SK-N-DZ (cell line): ENCODE results near the gene GCGR.

Experiments
- DNase-seq: peaks from one replicate; pipeline ENCODE4 v3.0.0-alpha.2; 2015; ENCODE audit warnings: low spot score

The GCGR gene

DNA sequence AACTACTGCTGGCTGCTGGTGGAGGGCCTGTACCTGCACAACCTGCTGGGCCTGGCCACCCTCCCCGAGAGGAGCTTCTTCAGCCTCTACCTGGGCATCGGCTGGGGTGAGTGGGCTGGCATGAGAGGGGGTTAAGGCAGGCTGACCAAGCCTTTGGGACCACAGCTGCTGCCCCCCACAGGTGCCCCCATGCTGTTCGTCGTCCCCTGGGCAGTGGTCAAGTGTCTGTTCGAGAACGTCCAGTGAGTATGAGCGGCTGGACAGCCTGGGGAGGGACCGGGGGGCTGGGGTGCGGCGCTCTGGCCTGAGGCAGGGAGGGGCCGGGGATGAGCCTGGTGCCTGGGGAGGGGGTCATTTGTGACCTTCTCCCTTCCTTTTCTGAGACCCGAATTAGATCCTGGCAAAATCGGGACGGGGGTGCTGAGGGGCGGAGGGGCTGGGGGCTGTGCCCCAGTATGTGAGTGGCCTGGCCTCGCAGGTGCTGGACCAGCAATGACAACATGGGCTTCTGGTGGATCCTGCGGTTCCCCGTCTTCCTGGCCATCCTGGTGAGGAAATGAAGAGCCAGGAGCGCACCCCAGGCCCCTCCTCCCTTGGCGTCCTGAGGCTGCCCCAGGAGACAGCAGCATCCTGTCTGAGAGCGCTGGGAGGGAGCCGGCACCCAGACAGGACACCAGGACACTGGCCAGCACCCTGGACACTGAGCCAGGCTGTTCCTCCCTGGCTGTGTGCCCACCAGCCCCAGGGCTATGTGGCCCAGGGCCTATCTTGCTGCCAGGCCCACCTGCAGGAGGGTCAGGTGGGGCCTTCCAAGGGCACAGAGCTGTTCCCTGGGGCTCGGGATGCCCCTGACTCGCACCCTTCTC, 8.0 kb downstream of the GCGR start:
- no peak for DNase-seq

DNA sequence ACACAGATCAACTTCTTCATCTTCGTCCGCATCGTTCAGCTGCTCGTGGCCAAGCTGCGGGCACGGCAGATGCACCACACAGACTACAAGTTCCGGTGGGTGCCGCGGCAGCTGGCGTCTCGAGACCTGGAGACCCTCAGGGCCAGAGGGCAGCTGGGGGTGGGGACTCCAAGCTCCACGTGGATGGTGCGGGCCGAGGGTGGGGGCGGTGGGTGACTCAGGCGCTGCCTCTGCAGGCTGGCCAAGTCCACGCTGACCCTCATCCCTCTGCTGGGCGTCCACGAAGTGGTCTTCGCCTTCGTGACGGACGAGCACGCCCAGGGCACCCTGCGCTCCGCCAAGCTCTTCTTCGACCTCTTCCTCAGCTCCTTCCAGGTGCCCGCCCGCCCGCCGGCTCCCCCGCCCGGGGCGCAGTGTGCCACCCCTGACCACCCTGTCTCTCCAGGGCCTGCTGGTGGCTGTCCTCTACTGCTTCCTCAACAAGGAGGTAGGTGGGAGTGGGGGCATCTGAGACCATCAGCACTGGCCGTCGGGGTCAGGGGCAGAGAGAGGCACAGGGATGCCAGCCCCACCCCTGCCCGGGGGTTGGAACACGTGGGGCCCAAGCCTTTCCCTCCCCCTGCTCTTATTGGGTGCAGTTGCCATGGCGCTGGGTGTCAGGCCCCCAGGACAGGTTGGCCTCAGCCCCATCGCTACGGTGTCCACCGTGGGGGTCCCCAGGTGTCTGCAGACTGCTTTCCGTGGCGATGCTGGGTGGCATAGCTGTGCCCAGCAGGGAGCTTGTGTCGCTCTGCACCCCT, 8.8 kb downstream of the GCGR start:
- DNase-seq = no peak

DNA sequence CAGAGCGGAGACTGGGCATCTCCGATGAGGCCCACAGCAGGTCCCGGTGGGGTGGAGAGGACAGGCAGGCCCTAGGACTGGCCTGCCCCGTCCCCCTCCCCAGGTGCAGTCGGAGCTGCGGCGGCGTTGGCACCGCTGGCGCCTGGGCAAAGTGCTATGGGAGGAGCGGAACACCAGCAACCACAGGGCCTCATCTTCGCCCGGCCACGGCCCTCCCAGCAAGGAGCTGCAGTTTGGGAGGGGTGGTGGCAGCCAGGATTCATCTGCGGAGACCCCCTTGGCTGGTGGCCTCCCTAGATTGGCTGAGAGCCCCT, 9.4 kb downstream of the GCGR start:
- DNase-seq = no peak

DNA sequence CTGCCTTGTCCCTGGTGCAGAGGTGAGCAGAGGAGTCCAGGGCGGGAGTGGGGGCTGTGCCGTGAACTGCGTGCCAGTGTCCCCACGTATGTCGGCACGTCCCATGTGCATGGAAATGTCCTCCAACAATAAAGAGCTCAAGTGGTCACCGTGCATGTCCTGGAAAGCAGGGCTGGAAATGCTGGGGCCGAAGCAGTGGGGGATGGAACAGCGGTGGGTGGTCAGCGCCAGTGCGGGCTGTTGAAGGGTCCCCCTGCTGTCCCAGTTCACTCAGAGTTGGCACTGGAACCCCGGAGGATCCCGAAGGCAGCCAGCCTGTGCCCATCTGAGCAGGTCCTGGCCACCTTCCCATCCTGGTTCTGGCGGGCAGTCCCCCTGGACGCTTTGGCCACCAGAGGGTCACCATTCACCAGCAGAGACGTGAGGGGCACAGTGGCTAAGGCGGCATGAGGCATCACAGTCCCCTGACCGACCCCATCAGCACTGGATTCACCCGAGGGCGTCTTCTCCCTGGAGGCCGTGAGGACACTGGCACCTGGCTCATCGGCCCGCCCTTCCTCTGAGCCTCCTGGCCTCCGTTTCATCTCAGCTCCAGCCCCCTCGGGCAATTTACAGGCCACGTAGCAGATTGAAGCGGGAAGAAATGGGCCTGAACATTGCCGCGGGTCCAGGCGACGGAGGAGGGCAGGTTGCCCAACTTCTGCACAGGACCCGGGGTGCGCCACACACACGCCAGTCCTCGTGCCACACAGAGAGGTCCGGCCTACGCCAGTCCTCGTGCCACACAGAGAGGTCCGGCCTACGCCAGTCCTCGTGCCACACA, 10.1 kb downstream of the GCGR start:
- no peak for DNase-seq

DNA sequence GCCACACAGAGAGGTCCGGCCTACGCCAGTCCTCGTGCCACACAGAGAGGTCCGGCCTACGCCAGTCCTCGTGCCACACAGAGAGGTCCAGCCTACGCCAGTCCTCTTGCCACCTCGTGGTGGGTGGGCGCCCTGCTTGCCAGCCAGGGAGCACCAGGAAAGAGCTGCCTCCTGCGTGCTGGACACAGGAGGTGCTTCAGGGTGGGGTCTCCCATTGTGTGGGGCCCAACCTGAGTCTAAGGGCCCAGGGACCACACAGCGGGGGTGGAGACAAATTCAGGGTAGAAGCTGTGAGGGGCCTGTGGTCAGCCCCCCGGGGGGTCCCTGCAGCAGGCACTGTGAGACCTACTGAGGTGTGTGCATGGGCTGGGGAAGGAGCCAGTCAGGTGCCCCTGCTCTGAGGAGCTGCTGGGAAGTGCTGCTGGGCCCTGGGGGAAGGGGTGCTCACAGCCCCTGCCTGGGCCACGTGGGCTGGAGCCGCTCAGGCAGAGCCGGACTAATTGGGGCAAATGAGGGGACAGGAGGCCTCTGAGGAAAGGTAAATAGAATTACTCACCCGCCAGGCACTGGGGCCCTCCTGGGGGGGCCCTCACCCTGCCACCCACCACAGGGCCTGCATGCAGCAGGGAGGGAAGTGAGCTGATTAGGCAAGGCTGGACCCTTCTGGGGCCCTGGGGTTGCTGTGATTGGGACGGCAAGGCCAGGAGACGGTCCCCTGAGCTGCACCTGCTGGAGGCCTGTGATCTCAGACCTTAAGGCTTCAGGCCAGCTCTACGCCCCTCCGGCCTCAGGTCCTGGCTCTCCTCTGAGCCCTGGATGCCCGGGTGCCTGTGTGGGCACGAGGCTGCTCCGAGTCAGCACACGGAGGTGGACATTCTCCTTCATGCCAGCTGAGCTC, 11.0 kb downstream of the GCGR start:
- DNase-seq = peak; percentile 97

DNA sequence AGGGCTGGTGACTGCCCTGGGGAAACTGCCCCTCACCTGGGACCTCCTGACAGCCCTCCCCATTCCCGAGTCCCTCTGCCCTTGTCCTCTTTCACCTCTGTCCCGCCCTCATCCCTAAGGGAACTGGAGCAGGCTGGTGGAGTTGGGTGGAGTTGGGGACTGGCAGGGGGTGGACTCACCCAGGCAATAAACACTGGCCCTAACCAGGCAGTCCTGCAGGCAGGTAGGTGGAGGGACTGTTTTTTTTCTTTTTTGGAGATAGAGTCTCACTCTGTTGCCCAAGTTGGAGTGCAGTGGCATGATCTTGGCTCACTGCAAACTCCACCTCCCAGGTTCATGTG, 11.7 kb downstream of the GCGR start:
- no peak for DNase-seq

DNA sequence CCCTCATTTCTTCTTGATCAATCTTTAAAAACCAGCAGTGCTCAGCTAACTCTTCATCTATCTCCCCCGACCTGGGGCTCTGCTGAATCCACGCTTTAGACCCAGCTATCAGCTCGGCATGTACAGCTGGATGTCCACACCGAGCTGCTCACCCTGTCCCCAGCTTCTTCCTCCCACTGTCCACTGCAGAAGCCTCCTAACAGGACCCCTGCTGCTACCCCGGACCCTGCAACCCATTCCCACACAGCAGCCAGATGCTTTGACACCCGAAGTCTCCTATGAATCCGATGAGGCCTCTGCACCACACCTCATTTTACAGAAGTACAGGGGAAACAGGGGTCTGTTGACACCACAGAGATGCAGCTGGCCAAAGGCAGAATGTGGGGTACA, 13.8 kb downstream of the GCGR start:
- no peak for DNase-seq

DNA sequence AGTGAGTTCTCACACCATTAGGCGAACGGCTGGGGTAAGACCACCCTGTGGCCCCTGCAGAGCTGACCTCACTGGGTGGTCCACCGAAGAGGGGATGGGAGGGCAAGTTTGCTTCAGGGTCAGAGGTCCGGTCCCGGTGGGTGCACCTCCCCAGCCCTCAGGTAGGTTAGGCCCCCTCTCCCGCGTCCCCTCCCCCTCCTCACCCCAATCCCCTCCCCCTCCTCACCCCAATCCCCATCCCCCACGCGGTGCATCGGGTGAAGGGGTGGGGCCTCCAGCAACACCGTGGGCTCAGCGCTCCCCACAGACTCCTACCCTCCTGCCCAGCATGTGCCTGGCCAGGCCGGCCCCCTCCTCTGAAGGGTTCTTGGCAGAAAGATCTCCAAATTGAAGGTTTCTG, 15.8 kb downstream of the GCGR start:
- no peak for DNase-seq

DNA sequence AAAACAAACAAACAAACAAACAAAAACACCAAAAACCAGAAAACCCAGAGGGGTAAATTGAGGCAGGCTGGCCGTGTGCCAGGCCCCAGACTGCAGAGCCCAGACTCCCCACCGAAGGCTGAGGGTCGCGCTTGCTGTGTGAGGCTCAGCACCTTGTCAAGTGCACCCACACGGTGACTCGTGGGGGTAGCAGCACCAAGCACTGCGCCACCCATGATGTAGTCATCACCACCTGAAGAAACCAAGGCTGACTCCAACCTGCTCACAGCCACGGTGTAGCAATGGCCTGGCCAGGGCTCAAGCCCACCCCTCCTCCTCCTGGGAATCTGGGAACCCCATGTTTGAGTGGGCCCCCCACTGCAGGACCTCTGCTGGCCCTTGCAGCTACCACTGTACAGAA, 17.2 kb downstream of the GCGR start:
- no peak for DNase-seq

DNA sequence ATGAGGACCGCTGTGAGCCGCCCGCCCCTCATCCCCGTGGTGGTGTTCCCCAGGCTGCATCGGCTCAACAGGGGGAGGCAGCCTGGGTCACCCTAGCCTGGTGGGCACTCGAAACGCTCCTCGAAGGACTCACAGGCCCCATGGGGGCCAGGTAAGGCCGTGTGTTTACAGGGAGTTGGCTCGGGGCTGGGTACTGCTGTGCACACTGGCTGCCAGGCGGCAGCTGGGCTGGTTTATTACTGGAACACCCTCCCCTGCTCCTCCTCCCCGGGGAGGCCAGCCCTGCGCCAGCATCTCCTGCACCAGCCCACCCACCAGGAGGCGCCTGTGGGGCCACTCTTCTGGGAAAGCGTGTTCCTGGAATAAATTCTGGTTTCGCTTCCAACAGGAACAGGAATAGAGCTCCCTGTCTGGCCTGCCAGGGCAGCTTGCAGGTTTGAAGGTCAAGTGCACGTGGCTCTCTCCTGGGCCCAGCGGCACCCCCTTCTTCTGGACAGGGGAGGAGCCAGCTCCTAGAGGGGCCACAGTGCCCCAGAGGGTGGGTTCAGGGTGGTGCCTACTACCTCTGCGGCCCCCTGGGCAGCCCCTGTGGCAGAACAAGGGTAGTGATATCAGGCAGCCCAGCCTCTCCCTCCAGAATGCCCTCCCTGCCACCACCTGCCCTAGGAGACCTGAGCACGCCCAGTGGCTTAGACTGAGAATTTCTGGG, 17.8 kb downstream of the GCGR start:
- DNase-seq = peak; percentile 73

DNA sequence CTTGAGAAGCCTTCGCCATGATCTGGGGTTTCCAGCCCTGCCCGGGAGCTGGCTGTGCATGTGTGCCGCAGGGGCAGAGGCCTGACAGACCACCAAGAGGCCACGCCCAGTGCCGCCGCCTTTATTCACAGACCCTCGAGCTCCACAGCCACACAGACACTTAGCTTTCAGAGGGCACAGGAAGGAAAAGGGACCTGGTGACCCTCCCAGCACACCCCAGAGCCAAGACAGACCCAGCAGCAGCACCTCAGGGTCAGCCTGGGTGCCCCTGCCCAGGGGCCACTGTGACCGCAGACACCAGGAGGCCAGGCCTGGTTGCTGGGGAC, 18.3 kb downstream of the GCGR start:
- DNase-seq = no peak

DNA sequence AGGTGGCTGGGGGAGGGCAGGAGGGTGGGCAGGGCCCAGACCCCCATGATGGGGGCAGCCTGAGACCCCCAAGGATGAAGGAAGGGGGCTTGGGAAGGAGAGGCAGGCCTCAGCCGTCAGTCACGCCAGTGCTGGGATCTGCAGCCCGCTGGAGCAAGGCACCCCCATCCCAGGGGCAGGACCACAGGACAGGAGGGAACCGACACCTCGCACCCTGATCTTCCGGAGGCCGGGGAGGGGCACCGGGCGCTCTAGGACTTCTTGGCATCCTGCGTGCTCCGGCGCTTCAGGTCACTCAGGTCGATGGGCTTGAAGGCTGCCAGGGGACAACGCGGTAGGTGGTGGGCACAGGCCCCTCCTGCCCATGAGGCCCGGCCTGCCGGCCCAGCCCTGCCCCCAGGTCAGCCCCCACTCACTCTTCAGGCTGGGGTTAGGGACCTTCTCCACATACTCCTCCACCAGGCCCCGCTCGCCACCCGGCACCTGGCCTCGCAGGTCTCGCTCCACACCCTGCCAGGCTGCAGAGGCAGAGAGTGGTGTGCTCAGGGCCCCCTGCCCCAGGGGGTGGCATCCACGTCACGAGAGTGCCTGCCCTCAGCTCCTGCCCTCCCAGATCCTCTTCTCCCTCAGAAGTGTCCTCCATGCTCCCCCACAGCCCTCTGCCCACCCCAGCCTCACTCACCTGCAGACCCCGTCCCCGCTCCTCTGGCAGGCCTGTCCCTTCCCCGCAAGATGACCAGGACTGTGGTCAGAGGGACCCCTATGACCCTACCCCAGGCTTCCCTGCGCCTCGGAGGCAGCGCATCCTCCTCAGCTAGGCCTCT, 19.3 kb downstream of the GCGR start:
- DNase-seq = no peak

DNA sequence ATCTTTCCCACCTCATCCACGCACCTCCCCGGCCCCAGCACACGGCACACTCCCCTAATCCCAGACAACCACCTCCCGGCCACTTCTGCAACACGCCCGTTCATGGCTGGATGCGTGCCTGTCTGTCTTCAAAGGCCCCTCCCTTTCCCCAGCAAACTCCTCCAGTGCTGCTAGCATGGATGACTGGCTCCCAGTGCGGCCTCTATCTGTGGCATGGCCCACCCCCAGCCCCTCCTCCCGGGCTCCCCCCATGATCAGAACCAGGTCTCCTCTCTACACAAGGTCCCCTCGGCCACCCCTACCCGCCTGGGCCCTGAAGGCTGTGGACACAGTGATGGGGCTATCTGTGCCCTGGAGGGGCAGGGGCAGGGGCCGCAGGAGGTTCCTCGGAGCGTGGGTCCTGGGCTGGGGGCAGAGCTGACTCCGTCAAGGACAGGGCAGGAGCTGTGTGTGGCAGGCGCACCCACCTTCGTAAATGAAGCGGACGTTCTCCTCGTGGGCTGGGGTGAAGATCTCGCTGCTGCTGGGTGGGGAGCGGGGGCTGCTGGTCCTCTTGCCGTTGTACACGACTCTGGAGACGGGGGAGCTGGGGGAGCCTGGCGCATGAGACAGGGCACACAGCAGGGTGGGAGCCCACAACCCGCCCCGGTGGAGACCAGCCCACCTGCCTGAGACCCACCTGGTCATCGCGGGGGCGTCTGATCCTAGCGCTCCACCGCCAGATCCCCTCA, 20.0 kb downstream of the GCGR start:
- DNase-seq = no peak

DNA sequence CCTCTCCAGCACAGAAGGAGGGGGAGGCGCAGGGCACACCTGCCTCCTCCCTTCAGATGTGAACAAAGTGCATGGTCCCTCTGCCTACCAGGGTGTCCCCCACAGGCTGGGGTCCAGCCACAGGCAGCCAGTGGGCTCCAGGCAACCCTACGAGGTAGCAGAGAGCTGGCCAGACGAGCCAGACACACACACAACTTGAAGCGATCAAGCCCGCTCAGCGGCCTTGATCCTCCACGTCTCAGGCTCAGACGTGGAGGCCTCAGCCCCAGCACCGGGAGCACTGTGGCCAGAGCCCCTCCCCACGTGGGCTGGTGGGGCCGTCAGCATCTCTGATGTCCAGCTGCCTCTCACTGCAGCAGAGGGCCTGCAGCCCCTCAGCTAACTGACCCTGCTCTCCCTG, 20.6 kb downstream of the GCGR start:
- DNase-seq = no peak

DNA sequence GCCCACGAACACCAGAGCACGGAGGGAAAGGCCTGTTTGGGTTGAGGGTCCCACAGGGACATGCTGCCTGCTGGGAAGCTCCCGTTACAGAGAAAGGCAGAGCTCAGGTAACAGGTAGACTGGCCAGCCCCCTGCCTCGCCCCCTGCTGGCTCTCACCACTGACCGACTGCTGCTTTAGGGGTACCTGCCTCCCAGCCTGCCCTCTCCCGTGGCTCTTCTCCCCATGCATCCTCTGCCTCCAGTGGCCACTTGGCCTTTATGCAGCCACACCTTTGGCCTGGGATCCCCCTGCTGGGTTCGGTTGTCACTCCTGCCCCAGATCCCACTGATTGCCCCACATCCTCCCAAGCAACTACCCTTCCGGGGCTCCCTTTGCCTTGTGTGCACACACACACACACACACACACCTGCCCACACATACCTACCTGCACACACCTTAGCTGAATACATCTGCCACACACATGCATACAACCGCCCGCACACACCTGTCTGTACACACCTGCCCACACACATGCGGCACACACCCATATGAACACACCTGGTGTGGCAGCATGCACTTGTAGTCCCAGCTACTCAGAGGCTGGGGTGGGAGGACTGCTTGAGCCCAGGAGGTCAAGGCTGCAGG, 22.0 kb downstream of the GCGR start:
- no peak for DNase-seq

DNA sequence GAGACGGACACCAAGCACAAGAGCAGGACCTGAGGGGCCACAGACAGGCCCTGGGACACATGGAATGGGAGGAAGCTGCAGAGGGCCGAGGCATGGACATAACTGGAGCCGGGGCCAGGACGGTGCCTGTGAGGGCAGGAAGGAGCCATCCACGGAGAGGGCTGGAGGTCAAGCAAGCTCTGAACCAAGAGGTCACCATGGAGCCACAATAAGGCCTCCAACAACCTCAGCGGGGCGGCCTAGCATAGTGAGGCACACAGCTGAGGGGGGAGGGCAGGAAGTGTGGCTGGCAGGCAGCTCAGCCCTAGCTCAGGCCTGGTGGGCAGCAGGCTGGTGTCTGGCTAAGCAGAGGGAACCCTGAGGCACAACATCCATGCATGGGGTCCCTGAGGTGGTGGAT, 24.7 kb downstream of the GCGR start:
- no peak for DNase-seq

DNA sequence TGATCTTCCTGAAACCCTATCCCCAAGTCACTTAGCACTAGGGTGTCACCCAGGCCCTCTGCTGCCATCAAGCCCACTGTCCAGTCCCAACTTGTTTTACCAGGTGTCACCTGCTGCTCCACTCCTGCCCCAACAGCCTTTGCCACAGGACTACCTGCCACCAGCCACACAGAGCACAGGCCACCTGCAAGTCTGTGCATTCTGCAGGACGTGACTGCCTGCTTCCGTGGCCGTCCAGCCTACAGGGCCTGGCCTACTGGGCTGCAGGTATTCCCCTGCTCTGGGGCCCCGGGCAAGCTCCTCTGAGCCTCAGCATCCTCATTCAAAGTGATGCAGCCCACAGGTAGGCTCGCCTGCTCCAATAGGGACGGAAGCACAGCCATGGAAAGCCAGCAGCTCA, 25.9 kb downstream of the GCGR start:
- no peak for DNase-seq

DNA sequence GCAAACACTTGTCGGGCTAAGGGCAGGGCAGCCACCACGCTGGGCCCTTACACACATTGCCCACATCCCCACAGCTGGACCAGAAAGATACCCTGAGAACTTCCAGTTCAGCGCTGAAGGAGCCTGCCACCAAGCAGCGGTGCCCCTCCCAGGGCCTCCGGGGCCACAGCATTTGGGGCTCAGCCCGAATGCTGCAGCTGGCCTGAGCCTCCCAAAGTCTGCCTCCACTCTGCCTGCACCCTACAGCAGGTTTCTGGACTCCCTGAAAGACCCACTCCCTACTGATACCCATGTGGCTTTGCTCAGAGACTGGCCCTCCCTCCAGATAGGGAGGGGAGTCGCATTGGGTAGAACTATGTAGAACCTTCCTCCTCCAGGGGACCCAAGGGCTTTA, 27.6 kb downstream of the GCGR start:
- DNase-seq = no peak
